SK-N-SH (cell line): ENCODE data around the gene SP1.

ENCODE experiments used
- CHD2 ChIP-seq: fragments of 150-350 bp; IDR thresholded peaks from 2 replicates; pipeline ENCODE4 v1.6.1; 2018; ENCODE audit warnings: low read length; ENCODE audit not compliant: partially characterized antibody
- CTCF ChIP-seq: fragments of 200-600 bp; sonication (generic); IDR thresholded peaks from 2 replicates; pipeline ENCODE4 v1.6.1; 2017; ENCODE audit warnings: antibody characterized with exemption, mild to moderate bottlenecking, moderate library complexity
- EP300 ChIP-seq, 2 experiments: IDR thresholded peaks; 2 replicates each; pipeline versions ENCODE4 v1.4.0 to v1.6.1; 2012; ENCODE audit warnings: borderline replicate concordance in 1 of 2, low read depth in 1 of 2, low read length in 1 of 2
- EZH2phosphoT487 ChIP-seq: fragments of 200-600 bp; sonication (generic); IDR thresholded peaks from 2 replicates; pipeline ENCODE4 v1.6.1; 2017; ENCODE audit warnings: low read depth, mixed run types, mild to moderate bottlenecking, antibody characterized with exemption, moderate library complexity, borderline replicate concordance
- GABPA ChIP-seq: IDR thresholded peaks from 2 replicates; pipeline ENCODE4 v1.4.0; 2012; ENCODE audit warnings: low read depth, mild to moderate bottlenecking
- MAX ChIP-seq: IDR thresholded peaks from 2 replicates; pipeline ENCODE4 v1.4.0; 2012; ENCODE audit warnings: low read depth
- NRF1 ChIP-seq: IDR thresholded peaks from 2 replicates; pipeline ENCODE4 v1.6.1; 2012; ENCODE audit warnings: low read depth, mild to moderate bottlenecking, low read length
- POLR2AphosphoS5 ChIP-seq: IDR thresholded peaks from 2 replicates; pipeline ENCODE4 v1.6.1; 2012; ENCODE audit warnings: low read depth, low read length
- RCOR1 ChIP-seq: fragments of 150-350 bp; IDR thresholded peaks from 2 replicates; pipeline ENCODE4 v1.6.1; 2017; ENCODE audit warnings: antibody characterized with exemption, low read length
- REST ChIP-seq: IDR thresholded peaks from 2 replicates; pipeline ENCODE4 v1.6.1; 2012; ENCODE audit warnings: mild to moderate bottlenecking, low read depth, low read length, moderate library complexity
- SIN3A ChIP-seq: IDR thresholded peaks from 2 replicates; pipeline ENCODE4 v1.6.1; 2012; ENCODE audit warnings: low read depth, mild to moderate bottlenecking, low read length, moderate library complexity, borderline replicate concordance
- SMC3 ChIP-seq: IDR thresholded peaks from 2 replicates; pipeline ENCODE4 v1.6.1; 2012; ENCODE audit warnings: low read depth, low read length, improper control_type of control experiment
- ZBTB33 ChIP-seq: IDR thresholded peaks from 2 replicates; pipeline ENCODE4 v1.4.0; 2012; ENCODE audit warnings: low read depth, borderline replicate concordance

- no peak for TF ChIP-seq CTCF
- TF ChIP-seq GABPA, result no peak
- TF ChIP-seq SIN3A, result no peak
- TF ChIP-seq CHD2, result no peak
- TF ChIP-seq RCOR1, result no peak
- TF ChIP-seq REST, result no peak
- TF ChIP-seq MAX, result no peak
- no peak for TF ChIP-seq EP300 (IDR thresholded peaks at IDR 0.05; ENCODE audit: borderline replicate concordance in 1 of 2, low read depth in 1 of 2, low read length in 1 of 2)
- no peak for TF ChIP-seq EZH2phosphoT487
- no peak for TF ChIP-seq NRF1
- no peak for TF ChIP-seq POLR2AphosphoS5
- TF ChIP-seq ZBTB33, result no peak
- TF ChIP-seq SMC3, result no peak
Observed at GRCh38 chr12:53456654-53457366, 76.8 kb downstream of the SP1 start.
